GM10847 (cell line): ENCODE measurements around the gene NHLRC1.

Experiments used
- POLR2A ChIP-seq: IDR thresholded peaks from 2 replicates; pipeline ENCODE4 v1.6.1; 2011; ENCODE audit not compliant: insufficient read length; ENCODE audit errors: extremely low read depth

Gene NHLRC1

DNA sequence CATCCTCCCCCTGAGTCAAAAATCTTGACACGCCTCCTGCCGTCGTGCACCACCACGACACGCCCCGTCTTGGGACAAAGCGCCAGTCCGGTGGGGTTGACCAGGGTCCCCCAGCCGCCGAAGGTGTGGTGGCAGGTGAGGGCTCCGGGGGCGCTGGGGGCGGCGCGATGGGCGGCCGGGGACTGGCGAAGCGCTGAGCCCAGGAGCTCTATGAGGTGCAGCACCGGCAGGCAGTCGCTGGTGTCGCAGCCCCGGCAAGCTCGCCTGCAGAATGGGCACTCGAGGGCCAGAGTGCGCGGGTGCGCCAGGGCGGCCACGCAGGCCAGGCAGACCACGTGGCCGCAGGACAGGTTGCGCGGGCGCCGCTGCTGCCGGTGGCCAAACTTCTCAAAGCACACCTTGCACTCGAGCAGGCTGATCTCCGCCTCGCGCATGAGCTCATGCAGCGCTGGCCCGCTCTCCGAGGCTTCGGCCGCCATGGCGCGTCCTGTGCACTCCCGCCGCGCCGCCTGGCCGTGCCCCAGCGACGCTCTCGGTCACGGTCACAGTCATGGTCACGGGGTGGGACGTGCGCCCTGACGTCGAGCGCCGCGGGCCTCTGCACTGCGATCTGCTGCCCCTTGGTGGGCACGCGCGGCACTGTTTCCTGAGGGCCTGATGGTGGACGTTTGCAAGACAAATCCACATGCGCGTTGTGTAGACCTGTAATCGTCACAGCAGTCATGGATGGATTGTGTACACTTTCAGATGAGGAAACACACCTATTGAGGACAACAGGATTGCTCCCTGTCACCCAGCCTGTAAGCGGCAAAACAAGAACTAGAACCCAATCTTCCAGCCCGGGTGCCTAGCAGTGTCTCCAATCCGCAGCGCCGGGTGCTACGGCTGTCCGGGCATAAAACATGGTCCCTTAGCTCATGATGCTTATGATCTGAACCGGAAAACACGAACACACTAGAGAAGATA is at the start of gene NHLRC1:
Gene NHLRC1, minus strand, starts transcription at position 550 of the 966 bp plus-strand sequence. Its CDS starts 71 bp downstream, at position 479.
- peak; percentile 19 for TF ChIP-seq POLR2A

DNA sequence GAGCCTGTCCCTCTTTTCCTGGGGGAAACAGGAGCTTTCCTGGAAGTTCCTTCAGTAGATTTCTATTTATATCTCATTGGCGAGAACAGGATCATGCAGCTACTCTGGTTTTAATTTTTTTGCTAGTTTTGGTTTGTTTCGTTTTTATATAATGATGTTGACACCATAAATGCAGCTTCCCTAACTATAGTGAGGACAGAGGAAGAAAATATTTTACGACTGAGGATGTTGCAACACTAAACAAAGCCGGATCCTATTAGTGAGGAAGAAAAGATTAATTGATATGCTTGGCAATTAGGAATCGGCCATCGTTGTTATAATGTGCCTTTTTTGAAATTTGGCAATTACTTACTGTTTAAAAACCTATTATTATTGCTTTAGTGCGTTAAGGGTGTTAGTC is 49.4 kb upstream of the NHLRC1 start:
- no peak for TF ChIP-seq POLR2A

DNA sequence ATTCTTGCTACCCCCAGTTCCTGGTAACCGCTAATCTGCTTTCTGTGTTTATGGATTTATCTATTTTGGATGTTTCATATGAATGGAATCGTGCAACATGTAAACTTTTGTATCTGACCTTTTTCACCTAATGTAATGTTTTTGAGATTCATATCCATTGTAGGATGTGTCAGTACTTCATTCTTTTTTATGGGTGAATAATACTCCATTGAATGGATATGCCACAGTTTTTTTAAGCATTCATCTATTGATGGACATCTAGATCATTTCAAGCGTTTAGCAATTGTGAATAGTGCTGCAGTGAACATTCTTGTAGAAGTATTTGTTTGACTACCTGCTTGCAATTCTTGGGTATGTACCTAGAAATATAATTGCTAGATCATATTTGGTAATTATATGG is 45.8 kb upstream of the NHLRC1 start:
- no peak for TF ChIP-seq POLR2A

GRCh38 chr6:18166312-18167036 is 44.0 kb upstream of the NHLRC1 start:
- TF ChIP-seq POLR2A, result no peak

DNA sequence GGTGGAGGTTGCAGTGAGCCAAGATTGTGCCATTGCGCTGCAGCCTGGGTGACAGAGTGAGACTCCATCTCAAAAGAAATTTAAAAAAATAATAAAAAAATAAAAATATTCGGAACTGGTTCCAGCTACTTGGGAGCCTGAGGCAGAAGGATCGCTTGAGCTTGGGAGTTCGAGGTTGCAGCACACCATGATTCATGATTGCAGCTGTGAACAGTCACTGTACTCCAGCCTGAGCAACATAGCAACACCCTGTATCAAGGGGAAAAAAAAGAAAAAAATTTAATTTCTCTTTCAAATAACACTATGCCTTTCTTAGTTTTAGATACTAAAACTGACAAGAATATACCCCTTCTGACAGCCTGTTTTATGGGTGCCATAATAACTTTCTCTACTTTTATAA is 43.3 kb upstream of the NHLRC1 start:
- no peak for TF ChIP-seq POLR2A

- TF ChIP-seq POLR2A, result no peak
Observed at GRCh38 chr6:18162401-18162800, 39.9 kb upstream of the NHLRC1 start.

GRCh38 chr6:18161431-18161830 is 39.0 kb upstream of the NHLRC1 start:
- TF ChIP-seq POLR2A, result no peak

DNA sequence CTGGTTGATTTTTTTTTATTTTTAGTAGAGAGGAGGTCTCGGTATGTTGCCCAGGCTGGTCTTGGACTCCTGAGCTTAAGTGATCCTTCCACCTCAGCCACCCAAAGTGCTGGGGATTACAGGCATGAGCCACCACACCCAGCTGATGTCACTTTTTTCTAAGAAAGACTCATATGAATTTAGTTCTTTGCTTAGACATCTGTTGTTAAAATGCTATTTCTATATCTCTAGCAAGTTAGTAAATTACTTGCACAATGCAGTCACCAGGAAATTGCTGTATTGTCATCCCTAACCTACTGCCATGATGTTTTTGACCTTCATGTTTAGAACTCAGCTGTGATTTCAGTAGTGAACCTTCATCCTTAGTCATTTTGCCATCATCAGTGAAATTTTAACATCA is 38.4 kb upstream of the NHLRC1 start:
- no peak for TF ChIP-seq POLR2A

DNA sequence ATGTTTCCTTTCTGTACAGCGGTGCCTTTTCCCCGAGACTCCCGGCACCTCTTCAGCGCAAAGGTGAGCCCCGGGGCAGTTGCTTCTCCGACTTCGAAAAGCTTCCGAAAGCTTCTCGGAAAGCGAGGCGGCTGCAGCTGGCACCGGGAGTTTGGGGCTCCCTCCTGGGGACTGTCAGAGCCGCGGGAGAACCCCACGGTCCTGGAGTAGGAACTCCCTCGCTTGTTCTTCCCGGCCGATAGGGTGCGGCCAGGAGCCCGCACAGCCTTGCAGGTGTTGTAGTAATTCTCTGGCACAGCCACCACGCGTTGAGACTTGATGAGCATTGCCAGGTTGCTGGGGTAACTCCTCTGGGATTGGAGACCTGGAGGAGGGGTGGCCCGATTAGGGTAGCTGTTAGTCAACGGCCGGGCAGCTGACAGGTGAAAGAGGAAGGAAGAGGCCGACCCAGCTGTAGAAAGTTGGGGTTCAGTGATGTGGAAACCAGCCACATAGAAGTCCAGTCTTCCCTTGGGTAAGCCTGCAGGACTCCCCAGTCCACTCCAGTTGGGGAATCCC is 33.5 kb upstream of the NHLRC1 start:
- TF ChIP-seq POLR2A, result no peak

- TF ChIP-seq POLR2A, result peak; percentile 62
Observed at GRCh38 chr6:18155150-18155863, 32.8 kb upstream of the NHLRC1 start, which contains the start of gene KDM1B. Gene KDM1B (plus strand): TSS chr6:18155422. CDS start chr6:18159896, 4,474 bp downstream.

DNA sequence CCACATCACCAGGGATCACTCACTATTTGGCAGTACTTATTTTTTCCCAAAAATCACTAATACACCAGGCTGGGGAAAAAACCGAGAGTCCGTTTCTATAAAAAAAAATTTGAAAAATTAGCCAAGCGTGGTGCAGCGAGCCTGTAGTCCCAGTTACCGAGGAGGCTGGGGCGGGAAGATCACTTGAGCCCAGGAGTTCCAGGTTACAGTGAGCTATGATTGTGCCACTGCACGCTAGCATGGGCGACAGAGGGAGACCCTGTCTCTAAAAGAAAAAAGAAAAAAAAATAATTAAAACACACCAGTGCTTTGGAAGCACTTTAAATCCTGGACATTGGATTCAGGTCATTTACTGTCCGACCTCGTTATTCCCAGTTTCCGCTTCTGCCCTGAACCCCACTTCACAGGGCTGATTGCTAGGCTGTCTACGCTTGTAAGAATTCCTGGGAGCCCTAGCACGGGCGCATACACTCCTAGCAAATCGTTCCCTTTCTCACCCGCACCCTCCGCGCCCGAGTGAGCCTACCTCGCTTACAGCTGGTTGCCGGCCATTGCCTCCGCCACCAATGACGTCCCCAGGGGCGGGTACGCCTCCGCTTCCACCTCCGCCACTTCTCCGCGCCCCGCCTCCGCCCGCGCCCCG is 32.2 kb upstream of the NHLRC1 start, which contains the start of gene TPMT:
Gene TPMT, minus strand, starts transcription at position 571 of the 643 bp plus-strand sequence. CDS start 5,950 bp downstream, outside the sequence.
- peak; percentile 32 for TF ChIP-seq POLR2A

DNA sequence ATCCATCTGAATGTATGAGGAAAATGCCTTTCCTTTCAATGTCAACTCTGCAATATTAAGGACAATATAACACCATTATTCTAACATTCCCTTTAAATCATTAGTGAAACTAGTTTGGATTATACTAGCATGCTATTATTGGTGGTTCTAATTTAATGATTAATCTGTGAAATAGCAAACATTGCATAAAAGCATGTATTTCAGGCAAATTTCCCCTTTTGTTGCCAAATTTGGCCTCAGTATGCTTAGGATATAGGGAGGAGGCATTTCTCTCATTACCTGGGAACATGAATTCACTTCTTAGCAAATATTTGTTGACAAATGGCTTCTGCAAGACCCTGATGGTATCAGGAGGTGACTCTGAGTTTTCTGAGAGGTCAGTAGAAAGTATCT is 30.8 kb upstream of the NHLRC1 start:
- no peak for TF ChIP-seq POLR2A

DNA sequence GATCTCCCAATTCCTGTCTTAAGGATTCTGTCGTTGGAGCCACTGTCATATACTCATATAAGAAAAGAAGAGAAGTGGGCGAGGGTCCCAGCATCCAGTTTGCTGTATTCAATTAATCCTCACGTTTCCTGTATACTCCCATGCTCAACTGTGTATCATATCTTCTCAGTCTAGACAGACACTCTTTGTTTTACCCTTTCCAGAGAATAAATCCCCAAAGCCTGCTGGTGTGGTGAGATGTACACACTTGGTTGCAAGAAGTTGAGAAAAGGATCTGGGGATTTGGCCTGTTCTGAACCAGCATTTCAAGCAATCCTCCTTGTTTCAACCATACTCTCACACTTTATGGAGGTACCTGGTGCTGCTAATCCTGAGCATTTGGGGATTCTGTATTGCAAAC is 29.3 kb upstream of the NHLRC1 start:
- no peak for TF ChIP-seq POLR2A

DNA sequence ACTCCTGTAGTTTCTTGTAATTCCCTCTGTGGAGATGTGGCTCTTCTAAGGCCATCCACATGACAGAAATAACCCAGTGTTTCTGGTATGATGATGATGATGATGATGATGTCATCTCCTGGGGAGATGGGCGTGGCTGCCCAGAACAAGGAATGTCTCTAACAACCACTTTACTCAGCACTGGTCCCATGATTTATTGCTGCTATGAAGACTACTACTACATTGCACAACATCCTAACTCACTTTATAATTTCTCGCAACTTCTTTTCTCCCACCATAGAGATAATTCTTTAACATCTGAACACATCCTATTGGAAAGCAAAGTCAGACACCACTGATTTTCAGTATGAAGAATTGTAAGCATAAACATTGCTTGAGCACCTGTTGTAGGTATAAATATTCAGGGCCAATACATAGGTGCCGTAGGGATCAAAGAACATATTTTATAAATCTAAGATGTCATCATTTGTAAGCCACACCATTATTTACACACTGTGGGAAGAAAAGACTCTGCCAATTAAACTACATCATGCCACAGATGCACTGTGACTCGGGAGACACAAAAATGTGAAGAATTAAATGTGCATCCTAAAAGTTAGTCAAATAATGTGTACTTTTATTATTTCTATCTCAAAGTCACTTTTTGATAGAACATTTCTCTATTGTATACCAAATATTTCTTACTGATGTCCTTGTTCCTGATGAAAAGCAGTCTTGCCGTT is 26.0 kb upstream of the NHLRC1 start:
- TF ChIP-seq POLR2A, result no peak
